KOPT-K1 (cell line): ENCODE results near the gene AJM1.
"Not testable (repeated sequence)": the region's sequence is repeated elsewhere in the genome, so short reads cannot be mapped to it uniquely, and the experiment has no call there.

ENCODE experiments used
- H3K27ac ChIP-seq: fragments of 200-600 bp; sonication (generic); 2 replicates; pipeline ENCODE4 v1.5.1; 2016; ENCODE audit warnings: antibody characterized with exemption, mild to moderate bottlenecking, low read depth, low read length; ENCODE audit not compliant: poor library complexity, severe bottlenecking
- H3K36me3 ChIP-seq: fragments of 200-600 bp; sonication (generic); 2 replicates; pipeline ENCODE4 v1.5.1; 2017; ENCODE audit warnings: antibody characterized with exemption, mild to moderate bottlenecking, low read length, moderate library complexity; ENCODE audit not compliant: insufficient read depth
- H3K9me3 ChIP-seq: fragments of 200-600 bp; sonication (generic); 2 replicates; pipeline ENCODE4 v1.5.1; 2017; ENCODE audit warnings: antibody characterized with exemption, low read length, mild to moderate bottlenecking; ENCODE audit not compliant: insufficient read depth, poor library complexity, severe bottlenecking

The AJM1 gene

GRCh38 chr9:136860529-136860928 is 18.3 kb downstream of the AJM1 start:
- Histone ChIP-seq H3K9me3 (no peaks in the 10 kb centered on the region), H3K27ac (no peak overlapping the region), H3K36me3 (peaks cover 34% of the 10 kb centered on the region)

GRCh38 chr9:136860933-136861873 is 18.9 kb downstream of the AJM1 start:
- no peaks in the 10 kb centered on the region for H3K9me3 ChIP-seq
- H3K27ac ChIP-seq, result no peak overlapping the region
- H3K36me3 ChIP-seq, result peaks cover 34% of the 10 kb centered on the region

- Histone ChIP-seq H3K9me3 (no peaks in the 10 kb centered on the region), H3K27ac (no peak overlapping the region), H3K36me3 (peaks cover 34% of the 10 kb centered on the region)
Measured at GRCh38 chr9:136861874-136862457, 19.7 kb downstream of the AJM1 start.

GRCh38 chr9:136862849-136863622 is 20.8 kb downstream of the AJM1 start:
- Histone ChIP-seq H3K27ac (no peak overlapping the region), H3K9me3 (no peaks in the 10 kb centered on the region), H3K36me3 (peaks cover 34% of the 10 kb centered on the region)

- H3K9me3 ChIP-seq, result no peaks in the 10 kb centered on the region
- H3K36me3 ChIP-seq, result peaks cover 34% of the 10 kb centered on the region
- no peak overlapping the region for H3K27ac ChIP-seq
Measured at GRCh38 chr9:136863623-136864273, 21.5 kb downstream of the AJM1 start.

GRCh38 chr9:136865041-136865767 is 22.9 kb downstream of the AJM1 start:
- peak overlapping the region; percentile 71 for H3K27ac ChIP-seq

GRCh38 chr9:136865768-136866103 is 23.5 kb downstream of the AJM1 start:
- peaks cover 34% of the 10 kb centered on the region for H3K36me3 ChIP-seq
- H3K9me3 ChIP-seq, result no peaks in the 10 kb centered on the region
- H3K27ac ChIP-seq, result peak overlapping the region; percentile 71

More at GRCh38 chr9:136865041-136865767, 22.9 kb downstream of the AJM1 start:
- no peaks in the 10 kb centered on the region for H3K9me3 ChIP-seq
- H3K36me3 ChIP-seq, result peaks cover 34% of the 10 kb centered on the region

GRCh38 chr9:136866898-136867421 is 24.7 kb downstream of the AJM1 start:
- Histone ChIP-seq H3K27ac (peak overlapping the region; percentile 71), H3K36me3 (peaks cover 24% of the 10 kb centered on the region)
- not testable (repeated sequence) for H3K9me3 ChIP-seq

- no peak overlapping the region for H3K27ac ChIP-seq
Measured at GRCh38 chr9:136867480-136867879, 25.2 kb downstream of the AJM1 start.

GRCh38 chr9:136867917-136868316 is 25.6 kb downstream of the AJM1 start:
- H3K27ac ChIP-seq, result no peak overlapping the region
- peaks cover 10% of the 10 kb centered on the region for H3K9me3 ChIP-seq
- H3K36me3 ChIP-seq, result peaks cover 15% of the 10 kb centered on the region

More at GRCh38 chr9:136867480-136867879, 25.2 kb downstream of the AJM1 start:
- Histone ChIP-seq H3K9me3 (peaks cover 5% of the 10 kb centered on the region), H3K36me3 (peaks cover 19% of the 10 kb centered on the region)

- H3K9me3 ChIP-seq, result peaks cover 15% of the 10 kb centered on the region
- H3K27ac ChIP-seq, result no peak overlapping the region
- peaks cover 7% of the 10 kb centered on the region for H3K36me3 ChIP-seq
Measured at GRCh38 chr9:136868644-136869043, 26.4 kb downstream of the AJM1 start.

- H3K9me3 ChIP-seq, result peaks cover 15% of the 10 kb centered on the region
- not testable (repeated sequence) for H3K36me3 ChIP-seq
Measured at GRCh38 chr9:136869611-136870010, 27.3 kb downstream of the AJM1 start.

GRCh38 chr9:136875155-136875554 is 32.9 kb downstream of the AJM1 start:
- no peaks in the 10 kb centered on the region for H3K36me3 ChIP-seq
- peaks cover 15% of the 10 kb centered on the region for H3K9me3 ChIP-seq
- H3K27ac ChIP-seq, result no peak overlapping the region

More at GRCh38 chr9:136869611-136870010, 27.3 kb downstream of the AJM1 start:
- not testable (repeated sequence) for H3K27ac ChIP-seq

- Histone ChIP-seq H3K27ac (no peak overlapping the region), H3K9me3 (peaks cover 15% of the 10 kb centered on the region), H3K36me3 (no peaks in the 10 kb centered on the region)
Measured at GRCh38 chr9:136876476-136876875, 34.2 kb downstream of the AJM1 start.
